HepG2 (cell line): Measurements from ENCODE around the gene AGO4. TPM values are rescaled to one million over a fixed set of nuclear protein-coding genes. Genes with fewer than 3 reads are reported as not detected.
A peak's percentile ranks its signal among the peaks of the same experiment; 100 is the strongest.

Experiments used
- DPF2 ChIP-seq: sonication (generic); formaldehyde crosslinking; IDR thresholded peaks from 2 replicates; pipeline ENCODE4 v1.4.0; 2020; ENCODE audit warnings: mild to moderate bottlenecking, low read depth, missing genetic modification reagents, borderline replicate concordance
- EEA1 ChIP-seq: sonication (generic); formaldehyde crosslinking; IDR thresholded peaks from 2 replicates; pipeline ENCODE4 v1.5.1; 2020; ENCODE audit warnings: mild to moderate bottlenecking, missing genetic modification reagents, borderline replicate concordance
- ELF3 ChIP-seq: IDR thresholded peaks from 2 replicates; pipeline ENCODE4 v1.6.1; 2016; ENCODE audit warnings: missing genetic modification reagents, missing compliant biosample characterization
- HNRNPH1 ChIP-seq: fragments of 200-400 bp; formaldehyde crosslinking; optimal IDR thresholded peaks from 2 replicates; pipeline ENCODE3; 2017; ENCODE audit warnings: mild to moderate bottlenecking, low read depth, low read length
- HNRNPLL ChIP-seq: fragments of 200-400 bp; formaldehyde crosslinking; IDR thresholded peaks from 2 replicates; pipeline ENCODE4 v1.6.1; 2017; ENCODE audit warnings: mild to moderate bottlenecking, low read depth, low read length; ENCODE audit not compliant: poor library complexity, severe bottlenecking
- HOXA5 ChIP-seq: sonication (generic); formaldehyde crosslinking; IDR thresholded peaks from 2 replicates; pipeline ENCODE4 v1.4.0; 2020; ENCODE audit warnings: missing genetic modification reagents
- KDM4B ChIP-seq: sonication (generic); formaldehyde crosslinking; IDR thresholded peaks from 2 replicates; pipeline ENCODE4 v1.4.0; 2020; ENCODE audit warnings: missing genetic modification reagents
- MIER2 ChIP-seq: IDR thresholded peaks from 2 replicates; pipeline ENCODE4 v1.6.1; 2016; ENCODE audit warnings: missing biosample characterization, missing genetic modification reagents
- NFYC ChIP-seq: IDR thresholded peaks from 2 replicates; pipeline ENCODE4 v1.6.1; 2016; ENCODE audit warnings: missing genetic modification reagents, missing compliant biosample characterization
- PTBP1 ChIP-seq: fragments of 200-400 bp; formaldehyde crosslinking; IDR thresholded peaks from 2 replicates; pipeline ENCODE4 v1.6.1; 2018; ENCODE audit warnings: low read length, low read depth; ENCODE audit not compliant: poor library complexity, severe bottlenecking
- RELA ChIP-seq: sonication (generic); formaldehyde crosslinking; IDR thresholded peaks from 2 replicates; pipeline ENCODE4 v1.4.0; 2020; ENCODE audit warnings: missing genetic modification reagents
- SALL1 ChIP-seq: sonication (generic); formaldehyde crosslinking; IDR thresholded peaks from 2 replicates; pipeline ENCODE4 v1.8.0; 2022; ENCODE audit warnings: mild to moderate bottlenecking, missing genetic modification reagents
- SP5 ChIP-seq: IDR thresholded peaks from 2 replicates; pipeline ENCODE4 v1.6.1; 2016; ENCODE audit warnings: low read depth, borderline replicate concordance
- ZNF10 ChIP-seq: sonication (generic); formaldehyde crosslinking; IDR thresholded peaks from 2 replicates; pipeline ENCODE4 v1.4.0; 2020; ENCODE audit warnings: mild to moderate bottlenecking, low read depth, missing genetic modification reagents, borderline replicate concordance
- ZNF331 ChIP-seq: sonication (generic); formaldehyde crosslinking; IDR thresholded peaks from 2 replicates; pipeline ENCODE4 v1.4.0; 2020; ENCODE audit warnings: missing genetic modification reagents
- ZNF430 ChIP-seq: sonication (generic); formaldehyde crosslinking; IDR thresholded peaks from 2 replicates; pipeline ENCODE4 v1.9.0; 2021; ENCODE audit warnings: mild to moderate bottlenecking, missing genetic modification reagents
- ZNF773 ChIP-seq: sonication (generic); formaldehyde crosslinking; IDR thresholded peaks from 2 replicates; pipeline ENCODE4 v1.4.0; 2020; ENCODE audit warnings: missing genetic modification reagents, borderline replicate concordance
- polyA plus RNA-seq, 8 experiments: library from polyadenylated mRNA; depleted of rRNA in 3 of 8; stranded (reverse) in 7 of 8; unstranded in 1 of 8; fragments of >200 nt; fragmentation: Illumina TruSeq in 4 of 8; extraction: Trizol in 4 of 8; gene quantifications; 2 replicates each; pipeline versions ENCODE4 v1.2.1 to v1.2.3, GENCODE V29; 2011 to 2016; ENCODE audit warnings: low read depth in 4 of 8, missing spikeins in 1 of 8, mixed read lengths in 1 of 8; ENCODE audit not compliant: insufficient read depth in 1 of 8
- total RNA-seq, 5 experiments: library from RNA; depleted of rRNA; stranded (reverse); fragments of >200 nt; fragmentation: Illumina TruSeq; extraction: Trizol; gene quantifications; 2 replicates each; pipeline ENCODE4 v1.2.3, GENCODE V29; 2016; ENCODE audit warnings: low read depth in 1 of 5
- TF ChIP-seq, protein P1 (sequence below): sonication (generic); formaldehyde crosslinking; IDR thresholded peaks from 2 replicates; pipeline ENCODE4 v1.4.0; 2020; ENCODE audit warnings: missing genetic modification reagents; ENCODE audit errors: not compliant biosample characterization
- TF ChIP-seq, protein P2 (sequence below): sonication (generic); formaldehyde crosslinking; IDR thresholded peaks from 2 replicates; pipeline ENCODE4 v1.8.0; 2022; ENCODE audit warnings: mild to moderate bottlenecking, missing genetic modification reagents, moderate library complexity
- TF ChIP-seq, protein P3 (sequence below): sonication (generic); formaldehyde crosslinking; IDR thresholded peaks from 2 replicates; pipeline ENCODE4 v1.8.0; 2022; ENCODE audit warnings: mild to moderate bottlenecking, missing genetic modification reagents, borderline replicate concordance
- TF ChIP-seq, protein P4 (sequence below): IDR thresholded peaks from 2 replicates; pipeline ENCODE4 v1.6.1; 2012; ENCODE audit warnings: low read depth, low read length, improper control_type of control experiment
- TF ChIP-seq, protein P5 (sequence below): sonication (generic); formaldehyde crosslinking; IDR thresholded peaks from 2 replicates; pipeline ENCODE4 v1.4.0; 2020; ENCODE audit warnings: missing genetic modification reagents, low read depth, mild to moderate bottlenecking, borderline replicate concordance

The AGO4 gene
- total and polyA plus RNA-seq, 2 of the 13 experiments (the other 11 are each of a cell fraction or from before 2014, with no cell fraction given) = 6.0 to 13.8 TPM

DNA sequence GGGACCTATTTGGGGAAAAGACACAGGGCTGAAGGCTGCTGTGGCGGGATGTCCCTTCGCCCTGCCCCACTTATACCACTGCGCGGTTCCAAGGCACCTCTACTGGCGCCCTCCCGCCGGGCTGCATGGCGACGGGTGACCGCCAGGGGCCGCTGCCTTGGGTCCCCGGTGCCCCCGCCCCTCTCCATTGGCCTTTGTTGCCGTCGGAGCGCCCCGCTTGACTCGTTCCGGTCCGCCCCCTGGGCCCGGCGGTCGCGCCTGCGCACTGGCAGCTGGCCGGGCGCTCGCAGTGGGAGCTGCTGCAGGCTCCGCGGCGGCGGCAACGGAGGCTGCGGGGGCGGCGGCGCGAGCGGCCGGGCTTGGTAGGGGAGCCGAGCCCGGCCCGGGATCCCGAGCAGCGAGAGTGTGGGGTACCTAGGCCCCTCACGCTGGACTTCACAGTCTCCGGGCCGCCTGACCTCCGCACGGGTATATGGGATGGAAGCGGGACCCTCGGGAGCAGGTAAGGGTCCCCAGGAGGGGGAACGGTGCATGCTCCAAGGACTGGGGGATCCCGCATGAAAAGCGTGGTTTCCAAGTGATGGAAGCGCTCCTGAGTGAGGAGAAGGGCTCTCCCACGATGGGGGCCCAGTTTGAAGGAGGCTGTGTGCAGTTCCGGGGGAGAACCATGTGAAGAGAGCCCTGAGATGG, 75.3 kb downstream of the AGO4 start, which contains the start of gene AGO1 (continued):
- TF ChIP-seq PTBP1 = no peak
- peak; percentile 49 for TF ChIP-seq NFYC (CRISPR knock-in tag)
- peak; percentile 57 for TF ChIP-seq HNRNPLL
- TF ChIP-seq, protein P1, sequence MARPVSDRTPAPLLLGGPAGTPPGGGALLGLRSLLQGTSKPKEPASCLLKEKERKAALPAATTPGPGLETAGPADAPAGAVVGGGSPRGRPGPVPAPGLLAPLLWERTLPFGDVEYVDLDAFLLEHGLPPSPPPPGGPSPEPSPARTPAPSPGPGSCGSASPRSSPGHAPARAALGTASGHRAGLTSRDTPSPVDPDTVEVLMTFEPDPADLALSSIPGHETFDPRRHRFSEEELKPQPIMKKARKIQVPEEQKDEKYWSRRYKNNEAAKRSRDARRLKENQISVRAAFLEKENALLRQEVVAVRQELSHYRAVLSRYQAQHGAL (CRISPR knock-in tag) = no peak
- TF ChIP-seq MIER2 = peak; percentile 88
- no peak for TF ChIP-seq ELF3 (CRISPR knock-in tag)
- no peak for TF ChIP-seq KDM4B
- TF ChIP-seq RELA (CRISPR knock-in tag) = peak; percentile 52
- TF ChIP-seq HNRNPH1 = no peak
- TF ChIP-seq ZNF430 (CRISPR knock-in tag) = no peak
- TF ChIP-seq SP5 (CRISPR knock-in tag) = no peak
- no peak for TF ChIP-seq ZNF10 (CRISPR knock-in tag)
- TF ChIP-seq, protein P2, sequence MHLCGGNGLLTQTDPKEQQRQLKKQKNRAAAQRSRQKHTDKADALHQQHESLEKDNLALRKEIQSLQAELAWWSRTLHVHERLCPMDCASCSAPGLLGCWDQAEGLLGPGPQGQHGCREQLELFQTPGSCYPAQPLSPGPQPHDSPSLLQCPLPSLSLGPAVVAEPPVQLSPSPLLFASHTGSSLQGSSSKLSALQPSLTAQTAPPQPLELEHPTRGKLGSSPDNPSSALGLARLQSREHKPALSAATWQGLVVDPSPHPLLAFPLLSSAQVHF (CRISPR knock-in tag) = no peak
- no peak for TF ChIP-seq ZNF773 (CRISPR knock-in tag)
- TF ChIP-seq, protein P3, sequence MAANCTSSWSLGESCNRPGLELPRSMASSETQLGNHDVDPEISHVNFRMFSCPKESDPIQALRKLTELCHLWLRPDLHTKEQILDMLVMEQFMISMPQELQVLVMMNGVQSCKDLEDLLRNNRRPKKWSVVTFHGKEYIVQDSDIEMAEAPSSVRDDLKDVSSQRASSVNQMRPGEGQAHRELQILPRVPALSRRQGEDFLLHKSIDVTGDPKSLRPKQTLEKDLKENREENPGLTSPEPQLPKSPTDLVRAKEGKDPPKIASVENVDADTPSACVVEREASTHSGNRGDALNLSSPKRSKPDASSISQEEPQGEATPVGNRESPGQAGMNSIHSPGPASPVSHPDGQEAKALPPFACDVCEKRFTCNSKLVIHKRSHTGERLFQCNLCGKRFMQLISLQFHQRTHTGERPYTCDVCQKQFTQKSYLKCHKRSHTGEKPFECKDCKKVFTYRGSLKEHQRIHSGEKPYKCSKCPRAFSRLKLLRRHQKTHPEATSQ (CRISPR knock-in tag) = no peak
- TF ChIP-seq, protein P4, sequence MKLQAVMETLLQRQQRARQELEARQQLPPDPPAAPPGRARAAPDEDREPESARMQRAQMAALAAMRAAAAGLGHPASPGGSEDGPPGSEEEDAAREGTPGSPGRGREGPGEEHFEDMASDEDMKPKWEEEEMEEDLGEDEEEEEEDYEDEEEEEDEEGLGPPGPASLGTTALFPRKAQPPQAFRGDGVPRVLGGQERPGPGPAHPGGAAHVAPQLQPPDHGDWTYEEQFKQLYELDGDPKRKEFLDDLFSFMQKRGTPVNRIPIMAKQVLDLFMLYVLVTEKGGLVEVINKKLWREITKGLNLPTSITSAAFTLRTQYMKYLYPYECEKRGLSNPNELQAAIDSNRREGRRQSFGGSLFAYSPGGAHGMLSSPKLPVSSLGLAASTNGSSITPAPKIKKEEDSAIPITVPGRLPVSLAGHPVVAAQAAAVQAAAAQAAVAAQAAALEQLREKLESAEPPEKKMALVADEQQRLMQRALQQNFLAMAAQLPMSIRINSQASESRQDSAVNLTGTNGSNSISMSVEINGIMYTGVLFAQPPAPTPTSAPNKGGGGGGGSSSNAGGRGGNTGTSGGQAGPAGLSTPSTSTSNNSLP = no peak
- no peak; the same call in 1 of the 2 replicates for TF ChIP-seq HOXA5 (CRISPR knock-in tag)
- TF ChIP-seq, protein P5, sequence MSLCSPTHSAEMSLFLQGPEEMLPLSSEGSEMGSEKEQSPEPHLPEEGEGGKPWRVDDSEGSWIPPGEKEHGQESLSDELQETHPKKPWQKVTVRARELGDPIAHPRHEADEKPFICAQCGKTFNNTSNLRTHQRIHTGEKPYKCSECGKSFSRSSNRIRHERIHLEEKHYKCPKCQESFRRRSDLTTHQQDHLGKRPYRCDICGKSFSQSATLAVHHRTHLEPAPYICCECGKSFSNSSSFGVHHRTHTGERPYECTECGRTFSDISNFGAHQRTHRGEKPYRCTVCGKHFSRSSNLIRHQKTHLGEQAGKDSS (CRISPR knock-in tag) = peak; percentile 90; the same call in 1 of the 2 replicates
- 0 out of 2 replicates have a peak, but pooled peaks have one; percentile 22 for TF ChIP-seq EEA1 (CRISPR knock-in tag)
- no peak; the same call in 1 of the 2 replicates for TF ChIP-seq ZNF331 (CRISPR knock-in tag)
- TF ChIP-seq SALL1 (CRISPR knock-in tag) = peak; percentile 72; the same call in 1 of the 2 replicates
- TF ChIP-seq DPF2 (CRISPR knock-in tag) = no peak
